Endodermal cell (in vitro differentiated cells): ENCODE data around the gene INSC. TPM values are rescaled to one million over a fixed set of nuclear protein-coding genes. Genes with fewer than 3 reads are reported as not detected.

Source experiments
- DNase-seq: peaks from one replicate; pipeline ENCODE4 v3.0.0-alpha.2; 2017
- H3K27ac ChIP-seq: 2 replicates; pipeline ENCODE4 v1.5.1; 2013; ENCODE audit warnings: mild to moderate bottlenecking, low read depth, low read length, moderate library complexity
- H3K27me3 ChIP-seq: 2 replicates; pipeline ENCODE4 v1.6.1; 2013; ENCODE audit warnings: mild to moderate bottlenecking, low read length, moderate library complexity; ENCODE audit not compliant: insufficient read depth, control insufficient read depth, poor library complexity, severe bottlenecking
- H3K36me3 ChIP-seq: 2 replicates; pipeline ENCODE4 v1.7.0; 2013; ENCODE audit warnings: mild to moderate bottlenecking, low read length, moderate library complexity; ENCODE audit not compliant: control insufficient read depth, insufficient read depth
- H3K4me1 ChIP-seq: one replicate; pipeline ENCODE4 v1.7.0; 2013; ENCODE audit warnings: low read length; ENCODE audit not compliant: control insufficient read depth, insufficient read depth
- H3K4me3 ChIP-seq: 2 replicates; pipeline ENCODE4 v1.5.1; 2013; ENCODE audit warnings: mild to moderate bottlenecking, low read length, moderate library complexity
- H3K9ac ChIP-seq: 2 replicates; pipeline ENCODE4 v1.6.1; 2013; ENCODE audit warnings: mild to moderate bottlenecking, low read length, moderate library complexity; ENCODE audit not compliant: poor library complexity, severe bottlenecking; ENCODE audit errors: extremely low read depth
- H3K9me3 ChIP-seq: 2 replicates; pipeline ENCODE4 v1.6.1; 2013; ENCODE audit warnings: mild to moderate bottlenecking, low read length, moderate library complexity; ENCODE audit not compliant: control insufficient read depth
- H3K27ac Mint-ChIP-seq: 2 replicates; pipeline ENCODE4 v1.8.0; 2020; ENCODE audit warnings: mixed read lengths
- H3K27me3 Mint-ChIP-seq: 2 replicates; pipeline ENCODE4 v1.8.0; 2021; ENCODE audit warnings: mild to moderate bottlenecking, mixed read lengths; ENCODE audit not compliant: insufficient read depth
- H3K36me3 Mint-ChIP-seq: 2 replicates; pipeline ENCODE4 v1.8.0; 2020; ENCODE audit warnings: low read depth, mixed read lengths
- H3K4me1 Mint-ChIP-seq: 2 replicates; pipeline ENCODE4 v1.8.0; 2020; ENCODE audit warnings: mixed read lengths
- H3K4me3 Mint-ChIP-seq: 2 replicates; pipeline ENCODE4 v1.8.0; 2020; ENCODE audit warnings: mild to moderate bottlenecking, moderate library complexity, mixed read lengths
- H3K9me3 Mint-ChIP-seq: 2 replicates; pipeline ENCODE4 v1.8.0; 2020; ENCODE audit warnings: mild to moderate bottlenecking, mixed read lengths
- WGBS, 2 experiments: methylation state at CpG; one replicate each; pipeline versions ENCODE4 v1.1.5 to v1.1.7; 2013; ENCODE audit warnings: missing lambda C conversion rate in 2 of 2, mixed read lengths in 1 of 2; ENCODE audit not compliant: insufficient coverage in 1 of 2, insufficient read length in 1 of 2; 5-methylcytosine and 5-hydroxymethylcytosine counted together
- total RNA-seq, 2 donors: library from RNA; stranded (reverse); fragmentation: NEBNext Ultra II Directional in 1 of 2; extraction: Animal tissue kit (Norgen Biotek cat#: 25700) in 1 of 2; gene quantifications; 2 replicates in 1 of 2; 3 replicates in 1 of 2; pipeline ENCODE4 v1.2.1, GENCODE V29; 2021
- TF ChIP-seq, protein P1 (sequence below): fragments of 200-600 bp; sonication (generic); conservative IDR thresholded peaks from 2 replicates; pipeline ENCODE4 v1.5.0; 2021; ENCODE audit warnings: antibody characterized with exemption, mild to moderate bottlenecking

Gene INSC
- total RNA-seq, 2 donors from 2014 or later: not detected

DNA sequence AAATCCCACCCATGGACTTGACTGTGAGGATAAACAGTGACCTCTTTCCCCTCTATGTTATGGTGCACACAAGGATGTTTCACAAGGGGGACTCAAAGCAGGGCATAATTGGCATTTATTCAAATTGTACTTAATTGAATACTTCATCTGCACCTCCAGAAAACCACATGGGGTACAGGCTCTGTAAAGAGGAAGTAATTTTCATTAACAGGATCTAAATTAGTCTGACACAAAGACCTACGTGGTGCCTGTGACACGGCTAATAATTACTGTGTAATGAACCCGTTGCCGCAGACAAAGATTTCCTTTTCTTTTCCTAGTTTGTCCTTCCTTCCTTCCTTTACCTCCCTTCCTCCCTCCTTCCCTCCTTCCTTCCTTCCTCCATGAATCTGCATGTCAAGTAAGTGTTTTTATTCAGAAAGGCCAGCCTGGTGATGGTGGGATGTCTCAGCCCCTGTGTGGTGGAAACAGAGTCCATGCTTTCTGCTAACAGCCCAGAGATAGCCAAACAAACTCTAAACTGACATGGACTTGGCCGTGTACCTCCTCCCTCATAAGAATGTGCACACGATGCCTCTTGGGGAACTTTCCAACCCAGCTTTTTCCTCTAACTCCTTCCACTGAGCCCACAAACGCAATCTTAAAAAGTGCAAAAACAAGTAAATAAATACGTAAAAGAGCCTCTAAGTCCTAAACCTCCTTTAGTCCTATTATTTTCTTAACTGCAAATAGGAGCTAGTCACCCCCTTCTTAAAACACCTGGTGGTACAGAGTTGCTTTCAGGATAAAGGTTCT, 118.8 kb downstream of the INSC start:
- 86 to 91% methylated on average over 4 to 8 of the region's 8 CpGs for WGBS, 2 experiments
- H3K36me3 Mint-ChIP-seq: no peaks in the 10 kb centered on the region
- no peaks in the 10 kb centered on the region for H3K9me3 ChIP-seq
- no peak overlapping the region for H3K27ac ChIP-seq
- peaks cover 25% of the 10 kb centered on the region for H3K4me1 Mint-ChIP-seq
- no peaks in the 10 kb centered on the region for H3K27me3 ChIP-seq
- H3K36me3 ChIP-seq: no peaks in the 10 kb centered on the region
- H3K27me3 Mint-ChIP-seq: peaks cover 2% of the 10 kb centered on the region
- TF ChIP-seq, protein P1, sequence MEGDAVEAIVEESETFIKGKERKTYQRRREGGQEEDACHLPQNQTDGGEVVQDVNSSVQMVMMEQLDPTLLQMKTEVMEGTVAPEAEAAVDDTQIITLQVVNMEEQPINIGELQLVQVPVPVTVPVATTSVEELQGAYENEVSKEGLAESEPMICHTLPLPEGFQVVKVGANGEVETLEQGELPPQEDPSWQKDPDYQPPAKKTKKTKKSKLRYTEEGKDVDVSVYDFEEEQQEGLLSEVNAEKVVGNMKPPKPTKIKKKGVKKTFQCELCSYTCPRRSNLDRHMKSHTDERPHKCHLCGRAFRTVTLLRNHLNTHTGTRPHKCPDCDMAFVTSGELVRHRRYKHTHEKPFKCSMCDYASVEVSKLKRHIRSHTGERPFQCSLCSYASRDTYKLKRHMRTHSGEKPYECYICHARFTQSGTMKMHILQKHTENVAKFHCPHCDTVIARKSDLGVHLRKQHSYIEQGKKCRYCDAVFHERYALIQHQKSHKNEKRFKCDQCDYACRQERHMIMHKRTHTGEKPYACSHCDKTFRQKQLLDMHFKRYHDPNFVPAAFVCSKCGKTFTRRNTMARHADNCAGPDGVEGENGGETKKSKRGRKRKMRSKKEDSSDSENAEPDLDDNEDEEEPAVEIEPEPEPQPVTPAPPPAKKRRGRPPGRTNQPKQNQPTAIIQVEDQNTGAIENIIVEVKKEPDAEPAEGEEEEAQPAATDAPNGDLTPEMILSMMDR: no peak
- H3K9me3 Mint-ChIP-seq: no peaks in the 10 kb centered on the region
- H3K4me1 ChIP-seq: peaks cover 5% of the 10 kb centered on the region
- H3K27ac Mint-ChIP-seq: no peak overlapping the region
- no peak overlapping the region for H3K9ac ChIP-seq
- no peak for DNase-seq
- H3K4me3 ChIP-seq: no peak overlapping the region
- no peak overlapping the region for H3K4me3 Mint-ChIP-seq

DNA sequence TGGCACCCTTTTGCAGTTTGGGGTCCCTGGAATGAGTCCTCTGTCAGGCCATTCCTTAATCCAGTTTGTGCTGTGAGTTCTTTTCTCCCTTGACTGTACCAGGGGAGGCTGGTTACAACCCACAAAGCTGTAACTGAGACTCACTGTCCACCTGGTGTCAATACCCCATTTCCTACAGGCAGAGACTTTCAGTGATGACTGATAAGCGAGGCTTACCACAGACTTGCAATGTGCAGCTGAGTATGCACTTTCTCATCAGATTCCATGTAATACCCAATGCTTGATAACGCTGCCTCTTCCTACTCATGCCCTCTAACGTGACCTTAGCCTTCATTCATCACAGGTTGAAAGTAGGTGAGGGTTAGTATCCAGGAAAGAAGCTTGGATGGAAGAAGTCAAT, 120.1 kb downstream of the INSC start:
- H3K4me1 Mint-ChIP-seq: peaks cover 25% of the 10 kb centered on the region
- 96 to 100% methylated on average over 1 to 3 of the region's 3 CpGs for WGBS, 2 experiments
- H3K9me3 Mint-ChIP-seq: no peaks in the 10 kb centered on the region
- peaks cover 5% of the 10 kb centered on the region for H3K4me1 ChIP-seq
- H3K27me3 Mint-ChIP-seq: peaks cover 2% of the 10 kb centered on the region
- H3K9me3 ChIP-seq: no peaks in the 10 kb centered on the region
- DNase-seq: no peak
- TF ChIP-seq, protein P1: no peak
- H3K27me3 ChIP-seq: no peaks in the 10 kb centered on the region
- no peaks in the 10 kb centered on the region for H3K36me3 Mint-ChIP-seq
- H3K27ac ChIP-seq: no peak overlapping the region
- H3K27ac Mint-ChIP-seq: no peak overlapping the region
- H3K36me3 ChIP-seq: no peaks in the 10 kb centered on the region
- no peak overlapping the region for H3K4me3 ChIP-seq
- H3K4me3 Mint-ChIP-seq: no peak overlapping the region
- H3K9ac ChIP-seq: no peak overlapping the region

DNA sequence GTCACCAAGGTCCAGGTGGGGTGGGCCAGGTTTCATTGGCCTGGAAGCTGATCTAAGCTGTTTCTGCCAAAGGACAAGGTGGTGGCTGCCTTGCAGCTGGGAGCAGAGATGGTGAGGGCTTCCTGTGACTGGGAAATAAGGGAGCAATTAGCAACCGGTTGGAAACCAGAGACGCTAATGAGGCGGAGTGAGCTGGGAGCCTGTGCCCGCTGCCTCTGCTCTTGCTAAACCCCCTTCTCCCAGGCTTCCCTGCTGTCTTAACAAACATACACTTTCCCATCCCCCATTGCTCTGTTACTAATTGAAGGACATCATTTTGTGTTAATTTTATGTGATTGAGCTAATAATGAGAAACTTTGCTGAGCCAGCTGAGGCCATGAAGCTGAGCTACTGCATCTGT, 121.8 kb downstream of the INSC start:
- TF ChIP-seq, protein P1: no peak
- H3K4me3 Mint-ChIP-seq: no peak overlapping the region
- no peaks in the 10 kb centered on the region for H3K9me3 ChIP-seq
- no peaks in the 10 kb centered on the region for H3K9me3 Mint-ChIP-seq
- H3K4me3 ChIP-seq: no peak overlapping the region
- no peaks in the 10 kb centered on the region for H3K36me3 Mint-ChIP-seq
- H3K27ac ChIP-seq: no peak overlapping the region
- no peaks in the 10 kb centered on the region for H3K36me3 ChIP-seq
- peaks cover 25% of the 10 kb centered on the region for H3K4me1 Mint-ChIP-seq
- peaks cover 5% of the 10 kb centered on the region for H3K4me1 ChIP-seq
- DNase-seq: peak; percentile 82
- H3K27me3 ChIP-seq: no peaks in the 10 kb centered on the region
- 39% methylated on average over 4 of the region's 4 CpGs; no CpG with 5 or more reads in 1 of the 2 experiments for WGBS, 2 experiments
- no peak overlapping the region for H3K9ac ChIP-seq
- H3K27ac Mint-ChIP-seq: no peak overlapping the region
- peaks cover 2% of the 10 kb centered on the region for H3K27me3 Mint-ChIP-seq
